GM23338 (cell line): ENCODE measurements around the gene RBPMS2. TPM values are rescaled to one million over a fixed set of nuclear protein-coding genes. Genes with fewer than 3 reads are reported as not detected.

Experiments
- ATAC-seq: fragments of 200-7000 bp; cut with Tn5 transposase; 3 replicates; pipeline ENCODE4 v1.9.1; 2020
- DNase-seq: peaks from one replicate; pipeline ENCODE4 v3.0.0-alpha.2; 2015; ENCODE audit warnings: low spot score
- H2AFZ ChIP-seq: fragments of 200-600 bp; sonication (generic); 2 replicates; pipeline ENCODE4 v1.8.0; 2016; ENCODE audit warnings: antibody characterized with exemption, mild to moderate bottlenecking, moderate library complexity
- H3F3A ChIP-seq: fragments of 200-600 bp; sonication (generic); replicated peaks from 2 replicates; pipeline ENCODE4 v1.8.0; 2017; ENCODE audit warnings: antibody characterized with exemption, mixed run types, low read depth
- H3K27ac ChIP-seq: fragments of 200-600 bp; sonication (generic); 2 replicates; pipeline ENCODE4 v1.6.1; 2016; ENCODE audit warnings: low read depth
- H3K27me3 ChIP-seq: fragments of 200-600 bp; sonication (generic); 2 replicates; pipeline ENCODE4 v1.8.0; 2016; ENCODE audit warnings: mild to moderate bottlenecking, mixed run types, moderate library complexity; ENCODE audit not compliant: insufficient read depth
- H3K36me3 ChIP-seq: fragments of 200-600 bp; sonication (generic); 2 replicates; pipeline ENCODE4 v1.8.0; 2016; ENCODE audit warnings: mild to moderate bottlenecking; ENCODE audit not compliant: insufficient read depth
- H3K4me1 ChIP-seq: fragments of 200-600 bp; sonication (generic); 2 replicates; pipeline ENCODE4 v1.8.0; 2016; ENCODE audit warnings: mild to moderate bottlenecking, moderate library complexity; ENCODE audit not compliant: insufficient read depth
- H3K4me2 ChIP-seq: fragments of 200-600 bp; sonication (generic); 2 replicates; pipeline ENCODE4 v1.7.1; 2017; ENCODE audit warnings: mixed run types
- H3K4me3 ChIP-seq: fragments of 200-600 bp; sonication (generic); 2 replicates; pipeline ENCODE4 v1.6.1; 2016; ENCODE audit warnings: mixed run types
- H3K79me2 ChIP-seq: fragments of 200-600 bp; sonication (generic); replicated peaks from 2 replicates; pipeline ENCODE4 v1.8.0; 2017; ENCODE audit warnings: mild to moderate bottlenecking; ENCODE audit not compliant: insufficient read depth
- H3K9me2 ChIP-seq: fragments of 200-600 bp; sonication (generic); 2 replicates; pipeline ENCODE4 v1.8.0; 2017; ENCODE audit not compliant: insufficient read depth
- H4K20me1 ChIP-seq: fragments of 200-600 bp; sonication (generic); replicated peaks from 2 replicates; pipeline ENCODE4 v1.8.0; 2017; ENCODE audit warnings: mild to moderate bottlenecking; ENCODE audit not compliant: insufficient read depth
- H3K27ac Mint-ChIP-seq: 2 replicates; pipeline ENCODE4 v1.8.0; 2020; ENCODE audit warnings: inconsistent platforms, mild to moderate bottlenecking, moderate library complexity, mixed read lengths
- H3K27me3 Mint-ChIP-seq: 3 replicates; pipeline ENCODE4 v1.8.0; 2022; ENCODE audit warnings: low read depth, mild to moderate bottlenecking, moderate library complexity, mixed read lengths, inconsistent platforms; ENCODE audit not compliant: insufficient read depth, poor library complexity
- H3K36me3 Mint-ChIP-seq: 3 replicates; pipeline ENCODE4 v1.8.0; 2021; ENCODE audit warnings: low read depth, mild to moderate bottlenecking, inconsistent platforms, moderate library complexity, mixed read lengths
- H3K4me1 Mint-ChIP-seq: 3 replicates; pipeline ENCODE4 v1.8.0; 2020; ENCODE audit warnings: mild to moderate bottlenecking, inconsistent platforms, mixed read lengths
- H3K4me3 Mint-ChIP-seq: 3 replicates; pipeline ENCODE4 v1.8.0; 2021; ENCODE audit warnings: moderate library complexity, mild to moderate bottlenecking, inconsistent platforms, mixed read lengths
- H3K9me3 Mint-ChIP-seq: 3 replicates; pipeline ENCODE4 v1.8.0; 2020; ENCODE audit warnings: moderate library complexity, mild to moderate bottlenecking, inconsistent platforms, mixed read lengths
- CREB1 ChIP-seq: fragments of 250-450 bp; sonication (Bioruptor Pico); IDR thresholded peaks from 2 replicates; pipeline ENCODE4 v1.5.0; 2020; ENCODE audit warnings: low read depth, mild to moderate bottlenecking, moderate library complexity
- JUNB ChIP-seq: IDR thresholded peaks from one replicate; pipeline ENCODE4 v1.6.1; 2016; ENCODE audit warnings: antibody characterized with exemption; ENCODE audit not compliant: unreplicated experiment
- NANOG ChIP-seq: IDR thresholded peaks from 2 replicates; pipeline ENCODE4 v1.6.1; 2016; ENCODE audit warnings: antibody characterized with exemption, borderline replicate concordance
- STAT1 ChIP-seq: IDR thresholded peaks from one replicate; pipeline ENCODE4 v1.6.1; 2016; ENCODE audit warnings: antibody characterized with exemption; ENCODE audit not compliant: unreplicated experiment
- ZNF114 ChIP-seq: fragments of 250-450 bp; sonication (Bioruptor Pico); IDR thresholded peaks from 2 replicates; pipeline ENCODE4 v1.5.0; 2020; ENCODE audit warnings: mild to moderate bottlenecking, moderate library complexity
- ZNF331 ChIP-seq: fragments of 250-450 bp; sonication (Bioruptor Pico); IDR thresholded peaks from 2 replicates; pipeline ENCODE4 v1.5.0; 2020; ENCODE audit warnings: low read depth, mild to moderate bottlenecking, moderate library complexity
- ZNF462 ChIP-seq: fragments of 250-450 bp; sonication (Bioruptor Pico); IDR thresholded peaks from 2 replicates; pipeline ENCODE4 v1.5.0; 2020; ENCODE audit warnings: mild to moderate bottlenecking, moderate library complexity
- long read RNA-seq: library from polyadenylated mRNA; unstranded; transcript quantifications from one replicate; pipeline ENCODE4 v2.0.0, GENCODE V29; 2020; ENCODE audit not compliant: unreplicated experiment
- polyA plus RNA-seq: library from polyadenylated mRNA; unstranded; fragments of >200 nt; fragmentation: Nextera tagmentation; extraction: Ambion mirVana; gene quantifications from 2 replicates; pipeline ENCODE4 v1.2.1, GENCODE V29; 2016
- total RNA-seq: library from RNA; depleted of rRNA; stranded (reverse); fragments of >200 nt; shearing (Covaris generic); gene quantifications from 2 replicates; pipeline ENCODE4 v1.2.3, GENCODE V29; 2014; rRNA removed
- TF ChIP-seq, protein P1 (sequence below), 2 experiments: fragments of 200-600 bp in 1 of 2; sonication (generic) in 1 of 2; conservative IDR thresholded peaks; 2 replicates each; pipeline versions ENCODE4 v1.5.1 to v1.6.1; 2016 to 2017; ENCODE audit warnings: antibody characterized with exemption in 2 of 2, low read depth in 2 of 2, mild to moderate bottlenecking in 2 of 2, moderate library complexity in 1 of 2

The RBPMS2 gene
- 36.9 and 53.3 TPM in 2 replicates for total RNA-seq
- polyA plus RNA-seq = 171 and 179 TPM in 2 replicates
- long read RNA-seq, transcript RBPMS2-201 (8 exons, 2,008 nt) = major isoform, 7 of 81 reads
- long read RNA-seq, partial matches to known transcripts = 59 of 81 reads
- long read RNA-seq, other reads (novel, unspliced or antisense) = 15 of 81 reads

DNA sequence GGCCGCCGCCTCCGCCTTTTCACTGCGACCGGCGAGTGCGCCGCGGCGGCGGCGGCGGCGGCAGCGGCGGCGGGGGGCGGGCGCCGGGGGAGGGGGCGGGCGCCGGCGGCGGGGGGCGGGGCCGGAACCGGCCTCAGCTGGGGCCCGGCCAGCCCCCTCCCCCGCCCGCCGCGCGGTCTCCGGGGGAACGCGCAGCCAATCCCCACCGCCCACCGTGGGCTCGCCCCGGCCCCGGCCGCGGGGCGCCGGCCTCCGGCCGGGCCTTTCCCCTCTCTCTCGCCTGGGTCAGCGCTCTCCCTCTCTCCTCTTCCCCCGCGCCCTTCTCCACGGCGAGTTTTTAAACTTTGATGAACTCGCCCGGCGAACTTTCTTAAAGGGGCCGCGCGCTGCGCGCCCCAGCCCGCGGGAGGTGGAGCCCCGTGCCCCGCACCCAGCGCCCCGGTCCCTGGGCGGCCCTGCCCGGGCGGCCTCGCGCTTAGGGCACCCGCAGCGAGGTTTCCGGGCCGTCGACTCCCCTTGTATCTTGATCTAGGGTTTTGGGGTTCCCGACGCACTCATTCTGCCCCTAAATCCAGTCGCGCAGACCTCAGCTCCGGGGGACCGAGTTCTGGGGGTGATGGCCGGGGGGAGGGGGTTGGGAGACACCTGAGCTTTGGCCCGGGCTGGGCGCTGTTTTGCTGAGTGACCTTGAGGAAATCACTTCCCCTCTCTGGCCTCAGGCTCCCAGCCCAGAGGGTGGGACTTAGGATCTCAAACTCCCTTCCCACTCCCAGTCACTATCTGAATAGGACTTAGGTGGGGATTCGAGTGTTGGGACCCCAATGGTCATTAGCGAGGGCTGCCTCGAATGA is at the start of gene RBPMS2:
Gene RBPMS2, minus strand, starts transcription at position 39 of the 851 bp plus-strand sequence. CDS start 270 bp downstream, outside the sequence.
- ATAC-seq = peak; percentile 17
- Mint-ChIP-seq H3K36me3 (peaks cover 26% of the 10 kb centered on the region), H3K4me1 (peaks cover 49% of the 10 kb centered on the region), H3K27ac (peak within 1 kb of the TSS; percentile 98), H3K9me3 (peaks cover 4% of the 10 kb centered on the region; the same call in 2 of the 3 replicates), H3K27me3 (peaks cover 14% of the 10 kb centered on the region), H3K4me3 (peak within 1 kb of the TSS; percentile 99)
- TF ChIP-seq JUNB (no peak), STAT1 (no peak), ZNF331 (CRISPR knock-in tag) (no peak)
- TF ChIP-seq, protein P1, sequence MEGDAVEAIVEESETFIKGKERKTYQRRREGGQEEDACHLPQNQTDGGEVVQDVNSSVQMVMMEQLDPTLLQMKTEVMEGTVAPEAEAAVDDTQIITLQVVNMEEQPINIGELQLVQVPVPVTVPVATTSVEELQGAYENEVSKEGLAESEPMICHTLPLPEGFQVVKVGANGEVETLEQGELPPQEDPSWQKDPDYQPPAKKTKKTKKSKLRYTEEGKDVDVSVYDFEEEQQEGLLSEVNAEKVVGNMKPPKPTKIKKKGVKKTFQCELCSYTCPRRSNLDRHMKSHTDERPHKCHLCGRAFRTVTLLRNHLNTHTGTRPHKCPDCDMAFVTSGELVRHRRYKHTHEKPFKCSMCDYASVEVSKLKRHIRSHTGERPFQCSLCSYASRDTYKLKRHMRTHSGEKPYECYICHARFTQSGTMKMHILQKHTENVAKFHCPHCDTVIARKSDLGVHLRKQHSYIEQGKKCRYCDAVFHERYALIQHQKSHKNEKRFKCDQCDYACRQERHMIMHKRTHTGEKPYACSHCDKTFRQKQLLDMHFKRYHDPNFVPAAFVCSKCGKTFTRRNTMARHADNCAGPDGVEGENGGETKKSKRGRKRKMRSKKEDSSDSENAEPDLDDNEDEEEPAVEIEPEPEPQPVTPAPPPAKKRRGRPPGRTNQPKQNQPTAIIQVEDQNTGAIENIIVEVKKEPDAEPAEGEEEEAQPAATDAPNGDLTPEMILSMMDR (conservative IDR thresholded peaks at IDR 0.05; ENCODE audit: low read depth in 2 of 2) = no peak
- Histone ChIP-seq H3K79me2 (peaks cover 74% of the 10 kb centered on the region), H3K4me1 (peaks cover 63% of the 10 kb centered on the region), H3K36me3 (no peaks in the 10 kb centered on the region), H2AFZ (no peak within 1 kb of the TSS), H3K27ac (peak within 1 kb of the TSS; percentile 99), H3K9me2 (no peaks in the 10 kb centered on the region), H4K20me1 (peaks cover 22% of the 10 kb centered on the region), H3K4me3 (peak within 1 kb of the TSS; percentile 98), H3F3A (peaks cover 8% of the 10 kb centered on the region; the same call in 1 of the 2 replicates), H3K4me2 (peak within 1 kb of the TSS; percentile 100), H3K27me3 (no peaks in the 10 kb centered on the region)
- peak; percentile 66 for DNase-seq

DNA sequence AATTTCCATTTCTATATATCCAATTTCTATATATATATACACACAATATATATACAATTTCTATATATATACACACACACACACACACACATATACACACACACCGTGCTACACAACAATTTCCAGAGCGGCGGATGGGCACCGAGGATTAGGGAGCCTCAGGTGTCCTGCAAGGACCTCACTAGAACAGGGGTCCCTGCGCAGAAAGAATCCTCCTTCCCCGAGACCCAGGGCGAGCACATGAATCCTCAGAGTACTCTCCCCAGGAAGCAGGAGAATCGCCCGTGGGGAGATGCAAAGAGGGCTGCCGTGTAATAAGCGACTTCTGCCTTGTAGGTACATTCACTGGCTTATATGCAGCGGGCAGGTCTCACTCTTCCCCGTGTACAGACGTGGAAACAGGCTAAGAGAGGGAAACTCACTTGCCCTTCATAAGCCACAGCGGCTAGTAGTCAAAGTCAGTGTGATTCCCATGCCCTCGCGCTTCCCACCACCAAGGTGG is 49.6 kb upstream of the RBPMS2 start:
- DNase-seq = no peak
- no peak overlapping the region for H2AFZ ChIP-seq
- H3K4me3 Mint-ChIP-seq = peak overlapping the region; percentile 95
- peaks cover 30% of the 10 kb centered on the region for H3K36me3 ChIP-seq
- H3K4me2 ChIP-seq = peak overlapping the region; percentile 100
- peaks cover 17% of the 10 kb centered on the region for H4K20me1 ChIP-seq
- H3K9me2 ChIP-seq = no peaks in the 10 kb centered on the region
- H3K36me3 Mint-ChIP-seq = peaks cover 55% of the 10 kb centered on the region
- H3F3A ChIP-seq = peaks cover 16% of the 10 kb centered on the region
- peak overlapping the region; percentile 68 for H3K4me3 ChIP-seq
- H3K4me1 ChIP-seq = peaks cover 19% of the 10 kb centered on the region
- peak overlapping the region; percentile 85 for H3K27ac ChIP-seq
- peak; percentile 4 for ATAC-seq
- no peak for TF ChIP-seq JUNB
- no peak for TF ChIP-seq NANOG
- no peak for TF ChIP-seq ZNF462 (CRISPR knock-in tag)
- TF ChIP-seq CREB1 (CRISPR knock-in tag) = no peak
- no peak for TF ChIP-seq ZNF114 (CRISPR knock-in tag)
- no peak for TF ChIP-seq STAT1
- peaks cover 4% of the 10 kb centered on the region for H3K9me3 Mint-ChIP-seq
- peak overlapping the region; percentile 94 for H3K27ac Mint-ChIP-seq
- H3K4me1 Mint-ChIP-seq = peaks cover 29% of the 10 kb centered on the region
- no peaks in the 10 kb centered on the region for H3K27me3 ChIP-seq
- H3K27me3 Mint-ChIP-seq = peaks cover 13% of the 10 kb centered on the region
- peaks cover 55% of the 10 kb centered on the region for H3K79me2 ChIP-seq
